Activated gamma-delta T cell treated with Interleukin-2 at 50 U/mL for 16 hours (primary cell): ENCODE measurements around the gene SLC35D1.
"Not testable (repeated sequence)": the region's sequence is repeated elsewhere in the genome, so short reads cannot be mapped to it uniquely, and the experiment has no call there.

Experiments used
- DNase-seq: peaks from one replicate; pipeline ENCODE4 v3.0.0-alpha.2; 2020

SLC35D1 gene

DNA sequence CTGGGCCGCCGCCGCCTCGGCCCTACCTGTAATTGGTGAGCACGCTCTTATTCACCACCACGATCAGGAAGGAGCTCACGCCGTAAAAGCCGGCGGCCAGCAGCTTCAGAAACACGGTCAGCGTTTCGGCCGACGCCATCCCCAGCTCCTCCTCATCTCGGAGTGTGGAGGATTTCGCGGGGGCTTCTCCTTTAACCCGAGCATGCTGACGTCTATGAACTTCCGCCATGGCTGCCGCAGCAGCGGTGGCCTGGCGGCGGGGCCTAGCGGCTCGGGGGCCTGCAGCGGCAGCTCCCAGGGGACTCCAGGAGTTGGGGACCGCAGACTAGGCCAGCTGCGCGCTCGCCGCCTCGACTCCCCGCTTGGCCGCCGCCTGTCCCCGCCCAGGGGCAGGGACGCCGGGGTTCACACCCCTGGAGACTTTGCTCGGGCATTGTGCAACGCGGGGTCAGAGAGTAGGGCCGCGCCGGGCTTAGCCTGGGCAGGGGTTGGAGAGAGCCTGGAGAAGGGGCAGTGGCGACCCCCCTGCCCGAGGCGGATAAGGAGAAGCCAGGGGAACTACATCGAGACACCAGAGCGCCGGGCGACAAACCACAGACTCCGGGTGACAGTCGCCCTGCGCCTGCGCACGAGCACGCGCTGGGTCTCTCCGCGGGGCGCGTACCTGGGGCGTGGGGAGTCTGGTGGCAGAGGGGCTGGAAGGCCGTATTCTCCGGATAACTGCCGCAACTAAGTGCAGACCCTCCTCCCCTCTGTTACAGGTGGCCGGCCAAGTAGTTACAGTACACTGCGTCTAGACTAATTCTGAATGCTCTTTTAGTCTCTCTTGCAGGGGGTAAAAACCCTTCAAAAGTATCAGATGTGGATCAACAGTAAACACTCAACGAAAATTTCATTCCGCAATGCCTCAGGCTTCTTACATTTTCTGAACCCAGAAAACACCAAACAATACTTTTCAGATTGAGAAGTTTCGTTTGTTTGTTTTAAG lies at the start of gene SLC35D1:
Gene SLC35D1, minus strand, starts transcription at position 364 of the 988 bp plus-strand sequence. Its CDS starts 135 bp downstream, at position 229.
- peak; percentile 69 for DNase-seq

DNA sequence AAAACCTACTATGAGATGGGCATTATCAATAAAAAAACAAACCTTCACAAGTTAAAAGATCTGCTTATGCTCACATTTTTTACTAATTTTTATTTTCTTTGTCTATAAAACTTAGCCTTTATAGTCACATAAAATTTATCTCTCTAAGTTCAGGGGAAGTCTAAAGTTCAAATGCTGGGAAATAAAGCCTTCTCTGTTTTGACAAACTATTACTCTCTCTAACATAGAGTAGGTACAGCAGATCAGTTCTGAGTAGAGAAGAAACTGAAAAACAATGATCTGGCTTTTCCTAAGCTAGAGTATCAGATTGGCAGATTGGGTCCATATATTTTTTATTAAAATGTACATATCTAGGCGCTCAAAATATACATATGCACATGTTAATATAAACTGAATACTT lies 49.6 kb upstream of the SLC35D1 start:
- DNase-seq, result no peak

DNA sequence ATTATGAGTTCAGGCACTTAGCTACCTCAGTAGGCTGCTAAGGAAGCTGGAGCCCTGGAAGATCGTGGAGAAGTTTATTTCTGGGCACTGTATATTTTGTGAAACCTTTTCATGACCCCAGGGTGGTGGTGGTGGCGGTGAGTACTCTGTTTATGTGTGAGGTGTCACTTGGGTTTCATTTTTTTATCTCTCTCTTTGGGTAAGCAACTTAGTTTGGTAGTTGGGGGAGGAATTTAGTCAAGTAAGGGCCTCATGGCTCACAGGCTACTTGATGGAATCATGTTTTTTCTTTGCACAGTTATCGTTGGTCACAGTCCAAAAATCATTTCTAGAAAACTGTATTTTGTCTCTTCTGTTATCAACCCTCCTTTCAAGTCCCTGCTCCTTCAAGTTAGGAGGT lies 46.9 kb upstream of the SLC35D1 start:
- no peak for DNase-seq

DNA sequence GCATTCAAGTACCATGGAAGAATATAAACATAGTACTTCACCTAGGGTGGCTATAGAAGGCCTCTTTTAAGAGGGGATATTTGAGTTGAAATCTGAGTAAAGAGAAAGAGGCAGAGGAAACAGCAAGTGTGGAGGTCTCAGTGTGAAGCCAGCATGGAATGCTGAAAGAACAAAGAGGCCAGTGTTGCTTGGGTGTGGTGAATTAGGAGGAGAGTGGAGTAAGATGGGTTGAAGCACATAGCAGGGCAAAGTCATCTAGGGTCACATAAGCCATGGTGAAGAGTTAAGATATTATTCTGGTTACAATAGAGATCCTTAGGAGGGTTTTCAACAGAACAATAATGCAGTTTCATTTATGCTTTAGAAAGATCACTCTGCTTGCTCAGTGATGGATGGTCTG lies 43.4 kb upstream of the SLC35D1 start:
- no peak for DNase-seq

DNA sequence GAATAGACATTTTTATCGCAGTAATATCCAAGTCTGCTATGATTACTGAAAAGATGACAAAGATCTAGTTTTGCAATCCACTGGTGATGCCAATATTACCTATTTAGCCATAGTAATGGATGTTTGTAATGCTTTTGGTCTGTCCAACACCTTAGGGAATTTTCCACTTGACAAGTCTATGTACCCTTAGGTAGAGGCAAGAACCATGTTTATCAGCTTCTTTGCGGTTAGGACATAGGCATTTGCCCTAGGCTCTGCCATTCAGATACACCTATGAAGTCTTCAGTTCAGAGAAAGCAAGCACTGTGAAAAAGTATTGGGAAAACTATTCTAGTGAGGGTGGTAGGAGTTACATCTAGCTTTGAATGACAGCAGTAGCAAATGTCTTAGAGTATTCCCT lies 40.2 kb upstream of the SLC35D1 start:
- DNase-seq, result no peak

DNA sequence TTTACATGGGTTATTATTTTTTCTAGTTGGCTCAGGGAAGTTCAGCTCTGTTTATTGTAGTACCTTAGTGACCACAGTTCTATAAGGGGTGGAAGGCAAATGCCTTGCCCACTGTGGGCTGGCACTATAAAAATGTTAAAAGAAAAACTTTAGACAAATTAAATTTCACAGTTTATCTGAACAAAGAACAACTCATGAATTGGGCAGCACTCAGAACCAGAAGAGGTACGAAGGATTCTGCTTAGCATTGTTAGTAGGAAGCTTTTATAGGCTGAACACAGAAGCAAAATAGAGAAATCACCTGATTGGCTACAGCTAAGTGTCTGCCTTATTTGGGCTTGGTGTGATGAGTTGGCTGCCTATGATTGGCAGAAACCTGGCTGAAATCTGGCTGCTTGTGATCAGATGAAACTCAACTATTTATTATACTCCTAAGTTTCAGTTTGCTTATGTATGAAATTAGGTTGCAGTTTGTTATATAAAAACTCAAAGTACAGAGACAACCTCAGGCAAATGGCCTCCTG lies 35.8 kb upstream of the SLC35D1 start:
- DNase-seq, result no peak

DNA sequence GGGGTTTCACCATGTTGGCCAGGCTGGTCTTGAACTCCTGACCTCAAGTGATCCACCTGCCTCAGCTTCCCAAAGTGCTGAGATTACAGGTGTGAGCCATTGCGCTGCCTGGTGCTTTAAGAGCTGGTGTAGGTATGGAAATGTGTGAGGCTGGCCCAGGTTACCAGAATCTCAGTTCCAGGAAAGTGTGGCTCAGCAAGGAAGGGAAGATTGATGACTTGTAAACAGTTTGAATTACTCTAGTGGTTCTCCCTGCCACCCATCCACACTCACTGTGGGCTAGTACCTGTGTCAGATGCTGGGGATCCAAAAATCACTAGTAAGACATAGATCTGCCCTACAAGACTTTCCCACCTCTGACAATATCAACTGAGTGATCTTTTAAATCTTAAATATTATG lies 34.5 kb upstream of the SLC35D1 start:
- no peak for DNase-seq

DNA sequence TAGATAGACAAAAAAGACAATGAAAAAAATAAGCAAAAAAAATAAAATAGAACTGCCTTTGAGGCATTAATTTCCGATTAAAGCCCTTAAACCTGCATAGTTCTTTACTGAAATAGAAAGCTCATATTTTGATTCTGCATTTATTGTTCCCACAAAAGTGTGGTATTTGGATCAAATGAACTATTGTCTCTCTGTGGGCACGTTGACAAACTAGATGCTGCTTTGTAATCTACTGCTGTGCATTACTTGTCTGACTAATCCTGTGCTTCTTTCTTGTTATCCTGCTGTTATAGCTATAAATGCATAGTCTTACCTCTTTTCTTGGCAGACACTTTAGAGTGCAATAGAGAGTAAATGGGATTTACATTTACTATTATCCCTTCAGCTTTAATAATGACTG lies 31.4 kb upstream of the SLC35D1 start:
- no peak for DNase-seq

DNA sequence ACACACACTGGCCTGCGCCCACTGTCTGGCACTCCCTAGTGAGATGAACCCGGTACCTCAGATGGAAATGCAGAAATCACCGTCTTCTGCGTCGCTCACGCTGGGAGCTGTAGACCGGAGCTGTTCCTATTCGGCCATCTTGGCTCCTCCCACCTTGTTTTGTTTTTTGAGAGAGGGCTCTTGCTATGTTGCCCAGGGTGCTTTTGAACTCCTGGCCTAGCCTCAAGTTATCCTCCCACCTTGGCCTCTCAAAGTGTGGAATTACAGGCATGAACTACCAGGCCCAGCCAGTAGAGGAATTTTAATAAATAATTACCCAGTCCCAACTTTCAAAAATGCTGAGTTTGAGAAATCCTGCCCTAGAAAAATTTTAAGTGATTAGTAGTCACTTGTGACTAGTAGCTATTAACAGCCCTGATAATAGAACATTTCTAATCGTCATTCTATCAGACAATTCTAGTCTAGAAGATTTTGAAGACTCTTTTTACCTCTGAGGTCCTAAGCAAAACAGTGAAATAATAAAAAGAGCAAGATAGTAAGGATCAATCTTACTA lies 30.9 kb upstream of the SLC35D1 start:
- DNase-seq, result no peak

DNA sequence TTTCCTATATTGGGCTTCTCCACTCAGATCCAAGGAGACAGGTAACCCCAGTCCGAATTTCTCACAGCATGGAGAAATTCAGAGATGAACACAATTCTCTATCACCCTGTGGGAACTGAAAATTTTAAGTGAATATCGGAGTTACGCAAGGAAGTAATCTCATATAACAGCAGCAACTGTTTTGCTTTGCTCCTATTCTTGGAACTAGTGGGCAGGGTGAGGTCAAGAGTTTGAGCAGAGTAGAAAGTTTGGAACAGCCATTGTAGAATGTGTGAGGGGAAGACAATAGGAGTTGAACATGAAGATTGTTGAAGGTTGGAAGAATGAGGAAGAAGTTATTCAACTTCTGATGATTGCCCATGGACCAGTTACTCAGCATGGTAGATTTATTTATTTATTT lies 24.3 kb upstream of the SLC35D1 start:
- no peak for DNase-seq

DNA sequence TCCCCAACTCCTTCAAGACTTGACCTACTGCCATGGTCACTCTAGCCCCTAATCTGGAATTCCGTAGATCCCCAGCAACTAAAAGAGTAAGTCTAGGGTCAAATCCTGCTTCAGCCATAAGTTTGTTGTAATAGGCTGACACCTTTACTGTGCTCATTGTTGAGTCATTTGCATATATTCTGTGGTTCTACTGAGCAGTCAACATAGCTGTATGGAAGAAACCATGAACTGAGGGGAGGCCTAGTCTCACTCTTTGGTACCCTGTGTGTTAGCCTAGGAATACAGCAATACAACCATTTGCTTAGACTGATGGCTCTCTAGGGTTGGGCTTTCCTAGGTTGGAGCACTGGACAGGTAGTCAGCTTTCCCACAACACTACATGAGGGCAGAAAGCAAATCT lies 23.6 kb upstream of the SLC35D1 start:
- DNase-seq, result no peak

DNA sequence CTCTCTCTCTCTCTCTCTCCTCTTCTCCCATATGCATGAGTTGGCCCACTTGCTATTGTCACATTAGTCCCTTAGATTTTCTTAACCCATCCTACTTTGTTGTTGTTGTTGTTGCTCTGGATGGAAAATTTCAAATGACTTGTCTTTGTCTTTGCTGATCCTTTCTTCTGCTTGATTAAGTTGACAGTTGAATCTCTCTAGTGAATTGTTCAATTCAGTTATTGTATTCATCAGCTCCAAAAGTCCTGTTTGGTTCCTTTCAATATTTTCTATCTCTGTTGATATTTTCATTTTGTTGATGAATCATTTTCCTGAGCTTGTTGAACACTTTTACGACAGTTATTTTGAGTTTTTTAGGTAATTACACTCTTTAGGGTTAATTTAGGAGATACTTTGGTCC lies 18.8 kb upstream of the SLC35D1 start:
- DNase-seq, result no peak

DNA sequence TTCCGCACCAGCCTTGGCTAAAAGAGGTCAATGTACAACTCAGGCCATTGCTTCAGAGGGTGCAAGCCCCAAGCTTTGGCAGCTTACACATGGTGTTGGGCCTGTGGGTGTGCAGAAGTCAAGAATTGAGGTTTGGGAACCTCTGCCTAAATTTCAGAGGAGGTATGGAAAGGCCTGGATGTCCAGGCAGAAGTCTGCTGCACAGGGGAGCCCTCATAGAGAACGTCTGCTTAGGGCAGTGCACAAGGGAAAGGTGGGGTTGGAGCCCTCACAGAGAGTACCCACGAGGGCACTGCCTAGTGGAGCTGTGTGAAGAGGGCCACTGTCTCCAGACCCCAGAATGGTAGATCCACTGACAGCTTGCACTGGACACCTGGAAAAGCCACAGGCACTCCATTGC lies 13.7 kb upstream of the SLC35D1 start:
- DNase-seq, result not testable (repeated sequence)

DNA sequence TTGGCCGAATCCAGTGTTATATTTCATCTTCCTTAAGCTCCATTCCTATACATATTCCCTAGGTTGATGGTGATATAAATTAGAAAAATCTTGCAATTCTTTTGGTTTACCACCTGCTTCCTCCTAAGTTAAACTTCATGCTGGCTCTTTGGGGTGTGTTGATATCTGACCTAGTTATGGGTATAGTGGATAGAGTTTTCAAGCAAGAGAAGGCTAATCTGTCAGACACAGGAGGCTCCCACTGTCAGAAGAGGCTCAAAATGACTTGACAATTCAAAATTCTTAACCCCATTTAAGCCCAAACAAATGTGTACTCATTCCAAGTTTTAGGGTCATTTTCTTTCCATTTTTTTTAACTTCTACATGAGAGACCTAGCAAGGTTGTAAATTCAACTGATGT lies 8.5 kb upstream of the SLC35D1 start:
- no peak for DNase-seq

DNA sequence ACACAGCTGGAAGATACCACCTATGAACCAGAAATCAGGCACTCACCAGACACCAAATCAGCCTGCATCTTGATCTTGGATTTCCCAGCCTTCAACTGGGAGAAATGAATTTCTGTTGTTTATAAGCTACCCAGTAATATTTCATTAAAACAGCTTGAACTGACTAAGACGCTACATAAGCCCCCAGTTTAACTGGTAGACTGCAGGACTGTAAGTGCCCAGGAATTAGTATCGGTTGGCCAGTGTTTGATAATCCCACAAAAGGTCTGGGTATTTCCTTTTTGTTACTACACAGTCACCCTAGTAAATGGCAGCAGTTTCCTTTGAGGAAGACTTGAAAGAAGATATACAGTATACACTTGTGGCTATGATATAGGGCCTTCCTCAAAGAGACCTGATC lies 7.3 kb upstream of the SLC35D1 start:
- DNase-seq, result no peak

DNA sequence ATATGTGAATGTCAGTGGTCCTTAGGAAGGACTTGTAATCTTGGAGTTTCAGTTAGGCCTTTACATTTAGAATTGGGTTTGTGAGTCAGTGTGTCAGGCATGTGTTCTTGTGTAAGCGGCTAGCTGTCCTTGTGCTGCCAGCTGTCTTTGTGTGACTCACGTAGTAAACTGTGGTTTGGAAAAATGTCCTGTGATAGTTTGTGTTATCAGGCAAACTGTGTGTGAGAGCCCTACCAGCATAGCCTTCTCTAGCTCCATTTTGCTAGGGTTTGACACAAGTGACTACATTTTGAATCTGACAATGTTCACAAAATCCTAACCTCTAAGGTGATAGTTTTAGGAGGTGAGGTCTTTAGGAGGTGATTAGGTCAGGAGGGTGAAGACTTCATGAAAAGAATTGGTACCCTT lies 6.9 kb upstream of the SLC35D1 start:
- DNase-seq, result no peak

DNA sequence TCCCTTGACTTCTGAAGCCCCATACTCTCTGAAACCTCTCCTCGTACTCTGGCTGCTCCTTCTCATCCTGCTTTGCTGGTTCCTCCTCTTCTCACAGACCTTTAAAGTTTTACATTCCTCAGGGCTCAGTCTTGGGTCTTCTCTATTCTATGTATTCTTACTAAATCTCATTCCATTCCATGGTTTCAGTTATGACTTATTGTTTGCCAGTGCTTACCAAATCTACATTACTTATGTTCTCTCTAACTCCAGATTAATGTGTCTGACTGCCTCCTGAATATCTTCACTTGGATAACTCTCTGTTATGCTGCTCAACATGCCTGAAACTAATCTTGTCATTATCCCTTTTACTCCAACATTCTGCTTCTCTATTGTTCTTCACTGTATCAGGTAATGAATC lies 5.4 kb upstream of the SLC35D1 start:
- DNase-seq, result no peak

DNA sequence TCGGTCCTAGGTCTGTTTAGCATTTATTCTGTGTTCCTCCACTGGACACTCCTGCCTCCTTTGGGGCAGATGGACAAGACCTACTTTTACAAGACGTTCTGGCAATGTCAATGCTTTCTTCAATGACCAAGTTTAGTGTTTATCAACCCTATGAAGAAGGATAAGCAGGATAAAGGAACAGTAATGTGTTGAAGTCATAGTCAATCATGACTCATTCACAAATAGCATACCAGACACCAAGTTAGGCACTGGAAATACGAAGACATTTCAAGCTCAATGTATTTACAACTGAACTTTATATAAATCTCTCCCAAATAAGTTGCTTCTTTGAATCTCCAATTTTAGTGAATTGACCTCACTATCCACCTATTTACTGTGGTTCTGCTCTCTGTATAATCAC lies 4.8 kb upstream of the SLC35D1 start:
- DNase-seq, result no peak

DNA sequence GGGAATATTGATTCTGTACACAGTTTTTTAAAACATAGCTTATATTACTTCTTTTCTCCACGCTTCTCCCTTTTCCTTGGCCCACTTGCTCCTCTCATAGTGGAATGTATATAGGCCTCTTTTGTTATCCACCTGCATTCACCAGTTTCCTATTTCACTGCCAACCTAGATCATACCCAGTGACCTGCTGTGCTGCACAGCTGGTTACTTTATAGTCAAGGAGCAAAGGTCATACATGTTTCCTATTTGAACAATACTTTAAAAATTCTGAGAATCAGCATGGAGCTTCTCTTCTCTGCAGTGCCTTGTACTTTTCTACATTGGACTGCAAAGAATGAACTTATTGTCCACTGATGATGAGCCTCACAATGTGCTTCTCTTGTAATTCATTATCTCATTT lies 4.3 kb upstream of the SLC35D1 start:
- DNase-seq, result no peak

DNA sequence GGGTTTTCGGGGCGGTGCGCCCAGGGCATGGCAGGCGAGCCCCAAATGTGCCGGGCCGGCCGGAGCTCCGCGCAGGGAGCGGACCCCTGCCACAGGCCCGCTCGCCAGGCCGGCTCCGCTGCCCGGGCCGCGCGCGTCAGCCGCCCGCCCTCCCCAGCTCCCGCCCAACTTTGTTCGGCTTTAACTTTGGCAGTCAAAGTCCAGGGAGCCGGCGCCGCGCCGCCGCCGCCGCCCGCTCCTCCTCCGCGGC lies 488 bp downstream of the SLC35D1 start:
- DNase-seq, result peak; percentile 33

DNA sequence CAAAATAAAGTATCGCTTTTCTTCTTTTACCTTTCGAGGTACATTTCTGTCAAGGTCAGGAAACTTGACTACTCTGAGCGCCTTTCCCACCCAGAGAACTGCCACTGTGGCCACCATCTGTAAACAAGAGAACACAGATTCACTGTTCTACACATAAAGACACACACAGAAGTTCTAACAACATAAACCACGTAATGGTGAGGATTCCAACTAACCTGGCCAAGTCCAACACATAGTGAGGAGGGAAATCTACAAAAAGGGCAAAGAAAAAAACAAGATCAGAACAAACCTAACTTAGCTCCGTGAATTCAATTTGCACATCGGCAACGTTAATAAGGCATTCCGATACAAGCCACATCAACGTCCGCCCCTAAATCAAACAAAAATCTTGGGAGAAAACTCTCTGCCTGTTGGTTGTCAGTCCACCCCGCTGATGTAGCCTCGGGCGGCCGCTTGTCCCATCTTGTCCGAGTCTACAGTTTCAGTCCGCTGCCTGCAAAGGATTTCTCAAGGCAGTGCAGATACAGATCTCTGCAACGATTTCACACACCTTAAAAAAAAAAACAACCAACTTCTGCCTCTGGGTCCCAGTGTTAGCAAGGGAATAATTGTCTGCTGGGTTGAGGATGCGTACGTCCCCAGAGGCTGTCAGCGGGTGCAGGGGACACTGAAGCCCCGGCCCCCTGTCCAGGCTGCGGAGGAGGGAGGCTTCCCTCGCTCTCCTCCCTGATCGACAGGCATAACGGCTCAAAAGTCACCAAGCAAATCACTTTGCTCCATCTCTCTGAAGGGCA lies 1.0 kb downstream of the SLC35D1 start:
- peak; percentile 11 for DNase-seq

DNA sequence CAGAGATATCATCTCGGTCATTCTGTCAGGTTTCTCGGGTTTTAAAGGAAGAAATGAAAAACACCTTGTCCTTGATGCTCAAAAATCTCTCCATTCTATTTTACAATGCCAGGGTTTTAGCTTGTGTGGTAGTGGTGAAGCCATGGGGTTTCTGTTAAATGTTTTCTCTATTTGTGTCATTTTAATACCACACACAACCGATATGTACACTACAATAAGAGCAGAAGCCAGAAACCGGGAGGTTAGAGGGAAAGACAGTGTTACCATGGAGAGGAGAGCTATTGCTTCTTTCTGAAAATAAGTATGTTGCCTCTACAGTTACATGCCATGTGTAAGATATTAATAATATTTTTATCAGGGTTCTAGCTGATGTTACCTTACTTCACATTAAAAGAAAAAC lies 2.8 kb downstream of the SLC35D1 start:
- DNase-seq, result no peak

DNA sequence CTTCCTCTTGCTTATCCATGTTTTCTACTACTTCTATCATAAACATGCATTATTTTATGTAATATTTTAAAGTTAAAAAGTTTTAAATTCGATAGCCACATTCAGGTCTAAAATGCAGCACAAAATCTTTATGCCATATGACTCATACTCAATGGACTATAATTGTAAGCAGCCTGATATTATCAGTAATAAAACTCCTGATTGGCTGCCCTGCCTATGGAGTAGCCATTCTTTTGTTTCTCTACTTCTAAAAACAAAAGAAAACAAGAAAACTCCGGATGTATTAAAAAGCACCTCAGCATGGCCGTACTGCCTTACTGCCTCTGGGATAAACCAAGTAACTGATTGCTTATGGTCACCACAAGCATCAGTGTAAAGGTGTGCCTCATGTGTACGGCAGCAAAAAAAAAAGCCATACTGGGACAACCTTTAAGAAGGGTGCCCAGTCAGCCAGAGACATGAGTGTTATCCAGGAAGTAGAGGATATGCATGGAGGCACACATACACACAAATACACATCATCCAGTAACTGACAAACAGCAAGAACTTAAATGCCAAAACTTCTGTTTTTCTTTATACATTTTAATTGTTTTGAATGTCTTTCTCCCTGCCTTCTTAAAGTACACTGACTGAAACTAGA lies 9.2 kb downstream of the SLC35D1 start:
- DNase-seq, result no peak
